Rectal smooth muscle tissue (tissue), 1 donor: ENCODE measurements around the gene MEIKIN.
"Not testable (repeated sequence)": the region's sequence is repeated elsewhere in the genome, so short reads cannot be mapped to it uniquely, and the experiment has no call there.

ENCODE experiments used
- H3K27ac ChIP-seq: one replicate; pipeline ENCODE4 v1.7.0; 2013; ENCODE audit warnings: low read depth, low read length, inconsistent platforms
- H3K27me3 ChIP-seq: one replicate; pipeline ENCODE4 v1.7.0; 2013; ENCODE audit warnings: low read length; ENCODE audit not compliant: control insufficient read depth, insufficient read depth
- H3K36me3 ChIP-seq: one replicate; pipeline ENCODE4 v1.7.0; 2013; ENCODE audit warnings: low read length; ENCODE audit not compliant: control insufficient read depth, insufficient read depth
- H3K4me1 ChIP-seq: one replicate; pipeline ENCODE4 v1.7.0; 2013; ENCODE audit warnings: low read length; ENCODE audit not compliant: control insufficient read depth, insufficient read depth
- H3K4me3 ChIP-seq: one replicate; pipeline ENCODE4 v1.7.0; 2013; ENCODE audit warnings: low read length
- H3K9ac ChIP-seq: one replicate; pipeline ENCODE4 v1.7.0; 2013; ENCODE audit warnings: low read length

MEIKIN gene

GRCh38 chr5:131789765-131790164 lies 155.7 kb downstream of the MEIKIN start:
- Histone ChIP-seq H3K9ac (no peak overlapping the region), H3K36me3 (peaks cover 2% of the 10 kb centered on the region), H3K27ac (no peak overlapping the region), H3K27me3 (no peaks in the 10 kb centered on the region), H3K4me3 (no peak overlapping the region), H3K4me1 (no peaks in the 10 kb centered on the region)

GRCh38 chr5:131787736-131788135 lies 157.7 kb downstream of the MEIKIN start:
- no peaks in the 10 kb centered on the region for H3K4me1 ChIP-seq

GRCh38 chr5:131786900-131787692 lies 158.4 kb downstream of the MEIKIN start:
- Histone ChIP-seq H3K4me1 (no peaks in the 10 kb centered on the region), H3K9ac (no peak overlapping the region), H3K36me3 (no peaks in the 10 kb centered on the region), H3K27me3 (no peaks in the 10 kb centered on the region), H3K4me3 (no peak overlapping the region), H3K27ac (no peak overlapping the region)

More at GRCh38 chr5:131787736-131788135, 157.7 kb downstream of the MEIKIN start:
- Histone ChIP-seq H3K4me3 (no peak overlapping the region), H3K27ac (no peak overlapping the region), H3K36me3 (no peaks in the 10 kb centered on the region), H3K9ac (no peak overlapping the region), H3K27me3 (no peaks in the 10 kb centered on the region)

GRCh38 chr5:131786036-131786435 lies 159.4 kb downstream of the MEIKIN start:
- Histone ChIP-seq H3K4me1 (no peaks in the 10 kb centered on the region), H3K36me3 (no peaks in the 10 kb centered on the region), H3K27me3 (no peaks in the 10 kb centered on the region), H3K4me3 (no peak overlapping the region), H3K9ac (no peak overlapping the region), H3K27ac (no peak overlapping the region)

GRCh38 chr5:131783874-131784273 lies 161.6 kb downstream of the MEIKIN start:
- Histone ChIP-seq H3K4me3 (no peak overlapping the region), H3K36me3 (no peaks in the 10 kb centered on the region), H3K9ac (no peak overlapping the region), H3K4me1 (no peaks in the 10 kb centered on the region), H3K27me3 (no peaks in the 10 kb centered on the region), H3K27ac (no peak overlapping the region)

GRCh38 chr5:131783357-131783756 lies 162.1 kb downstream of the MEIKIN start:
- Histone ChIP-seq H3K27ac (no peak overlapping the region), H3K9ac (no peak overlapping the region), H3K4me3 (no peak overlapping the region), H3K4me1 (no peaks in the 10 kb centered on the region), H3K27me3 (no peaks in the 10 kb centered on the region), H3K36me3 (no peaks in the 10 kb centered on the region)

GRCh38 chr5:131782717-131783116 lies 162.7 kb downstream of the MEIKIN start:
- H3K4me1 ChIP-seq = no peaks in the 10 kb centered on the region
- no peaks in the 10 kb centered on the region for H3K36me3 ChIP-seq
- no peak overlapping the region for H3K27ac ChIP-seq
- H3K9ac ChIP-seq = no peak overlapping the region
- H3K27me3 ChIP-seq = no peaks in the 10 kb centered on the region
- H3K4me3 ChIP-seq = no peak overlapping the region

GRCh38 chr5:131778141-131778540 lies 167.3 kb downstream of the MEIKIN start:
- H3K4me3 ChIP-seq, H3K4me1 ChIP-seq, H3K36me3 ChIP-seq, H3K27me3 ChIP-seq, H3K27ac ChIP-seq, H3K9ac ChIP-seq: not testable (repeated sequence)

- Histone ChIP-seq H3K4me1 (peaks cover 2% of the 10 kb centered on the region), H3K9ac (no peak overlapping the region), H3K27ac (no peak overlapping the region), H3K36me3 (no peaks in the 10 kb centered on the region), H3K4me3 (no peak overlapping the region), H3K27me3 (no peaks in the 10 kb centered on the region)
Observed at GRCh38 chr5:131776450-131776849, 169.0 kb downstream of the MEIKIN start.

GRCh38 chr5:131774652-131775367 lies 170.7 kb downstream of the MEIKIN start:
- H3K4me1 ChIP-seq = peaks cover 4% of the 10 kb centered on the region

GRCh38 chr5:131773805-131774204 lies 171.7 kb downstream of the MEIKIN start:
- Histone ChIP-seq H3K4me1 (peaks cover 4% of the 10 kb centered on the region), H3K27ac (no peak overlapping the region), H3K4me3 (no peak overlapping the region), H3K36me3 (no peaks in the 10 kb centered on the region), H3K27me3 (no peaks in the 10 kb centered on the region), H3K9ac (no peak overlapping the region)

More at GRCh38 chr5:131774652-131775367, 170.7 kb downstream of the MEIKIN start:
- Histone ChIP-seq H3K27me3 (no peaks in the 10 kb centered on the region), H3K27ac (no peak overlapping the region), H3K9ac (no peak overlapping the region), H3K4me3 (no peak overlapping the region), H3K36me3 (no peaks in the 10 kb centered on the region)

GRCh38 chr5:131771692-131772091 lies 173.8 kb downstream of the MEIKIN start:
- Histone ChIP-seq H3K4me3 (no peak overlapping the region), H3K9ac (no peak overlapping the region), H3K36me3 (no peaks in the 10 kb centered on the region), H3K27me3 (no peaks in the 10 kb centered on the region), H3K4me1 (peaks cover 4% of the 10 kb centered on the region), H3K27ac (no peak overlapping the region)
